ENCODE results near the gene ZBTB42. TPM values are rescaled to one million over a fixed set of nuclear protein-coding genes. Genes with fewer than 3 reads are reported as not detected.

ZBTB42 gene
- 4.9 and 5.5 TPM in 2 replicates for total RNA-seq

- Mint-ChIP-seq H3K27ac (peak within 1 kb of the TSS; percentile 76), H3K9me3 (no peaks in the 10 kb centered on the region), H3K27me3 (peaks cover 1% of the 10 kb centered on the region), H3K36me3 (ENCODE audit: low read depth) (peaks cover 3% of the 10 kb centered on the region), H3K4me3 (peak within 1 kb of the TSS; percentile 87), H3K4me1 (peaks cover 19% of the 10 kb centered on the region)
- DNase-seq = peak; percentile 94
- intact Hi-C loops (cut with micrococcal nuclease) = loop anchor here (1.0 to 2.0 kb wide), 3 partner anchors 26 to 49 kb away; no protein-coding TSS in a partner anchor
These were observed at the start of gene ZBTB42 for GRCh38 chr14:104800771-104801519. ZBTB42 (plus strand) TSS chr14:104801101; CDS start chr14:104801198, 97 bp downstream.

GRCh38 chr14:104751539-104752422 lies 49.1 kb upstream of the ZBTB42 start:
- H3K27ac Mint-ChIP-seq = peak overlapping the region; percentile 94
- peak overlapping the region; percentile 93 for H3K4me3 Mint-ChIP-seq
- H3K27me3 Mint-ChIP-seq = peaks cover 1% of the 10 kb centered on the region
- H3K36me3 Mint-ChIP-seq (ENCODE audit: low read depth) = peaks cover 15% of the 10 kb centered on the region
- no peak for DNase-seq
- peaks cover 30% of the 10 kb centered on the region for H3K4me1 Mint-ChIP-seq
- intact Hi-C loops (cut with micrococcal nuclease) = loop anchor here (1.0 to 5.0 kb wide), 5 partner anchors 17 to 646 kb away; partner anchors contain the start of genes ADSS1, CDCA4 and TEX22
- H3K9me3 Mint-ChIP-seq = no peaks in the 10 kb centered on the region

- Mint-ChIP-seq H3K9me3 (no peaks in the 10 kb centered on the region), H3K36me3 (ENCODE audit: low read depth) (peaks cover 20% of the 10 kb centered on the region), H3K27ac (peak overlapping the region; percentile 94), H3K27me3 (peaks cover 1% of the 10 kb centered on the region), H3K4me3 (peak overlapping the region; percentile 93), H3K4me1 (peaks cover 35% of the 10 kb centered on the region)
- no peak for DNase-seq
- intact Hi-C loops (cut with micrococcal nuclease) = loop anchor here (1.0 to 5.0 kb wide), 5 partner anchors 16 to 645 kb away; partner anchors contain the start of genes ADSS1, CDCA4 and TEX22
These were observed 48.5 kb upstream of the ZBTB42 start for GRCh38 chr14:104752423-104752734.

- Mint-ChIP-seq H3K36me3 (ENCODE audit: low read depth) (peaks cover 24% of the 10 kb centered on the region), H3K27ac (peak within 1 kb of the TSS; percentile 94), H3K27me3 (peaks cover 1% of the 10 kb centered on the region), H3K4me1 (peaks cover 35% of the 10 kb centered on the region), H3K4me3 (peak within 1 kb of the TSS; percentile 93), H3K9me3 (no peaks in the 10 kb centered on the region)
- peak; percentile 100 for DNase-seq
- intact Hi-C loops (cut with micrococcal nuclease) = loop anchor here (1.0 to 5.0 kb wide), 5 partner anchors 15 to 644 kb away; partner anchors contain the start of genes ADSS1, CDCA4 and TEX22
These were observed 48.0 kb upstream of the ZBTB42 start, which contains the start of gene SIVA1 for GRCh38 chr14:104752735-104753527. SIVA1 (plus strand) TSS chr14:104753147; CDS start chr14:104753202, 55 bp downstream.

- Mint-ChIP-seq H3K27me3 (peaks cover 1% of the 10 kb centered on the region), H3K36me3 (ENCODE audit: low read depth) (peaks cover 24% of the 10 kb centered on the region), H3K27ac (peak overlapping the region; percentile 84), H3K9me3 (no peaks in the 10 kb centered on the region), H3K4me3 (peak overlapping the region; percentile 93), H3K4me1 (peaks cover 35% of the 10 kb centered on the region)
- intact Hi-C loops (cut with micrococcal nuclease) = loop anchor here (2.0 to 5.0 kb wide), 3 partner anchors 29 to 644 kb away; partner anchors contain the start of genes ADSS1, CDCA4 and TEX22
- DNase-seq = peak; percentile 71
These were observed 47.2 kb upstream of the ZBTB42 start for GRCh38 chr14:104753528-104754212.

- H3K4me1 Mint-ChIP-seq = peaks cover 36% of the 10 kb centered on the region
- H3K9me3 Mint-ChIP-seq = no peaks in the 10 kb centered on the region
- peaks cover 29% of the 10 kb centered on the region for H3K36me3 Mint-ChIP-seq (ENCODE audit: low read depth)
- DNase-seq = no peak
- intact Hi-C loops (cut with micrococcal nuclease) = loop anchor here (5.0 kb wide), 1 partner anchor 643 kb away; the partner anchor contains the start of gene TEX22
- H3K4me3 Mint-ChIP-seq = peak overlapping the region; percentile 93
- peak overlapping the region; percentile 84 for H3K27ac Mint-ChIP-seq
- peaks cover 1% of the 10 kb centered on the region for H3K27me3 Mint-ChIP-seq
These were observed 46.6 kb upstream of the ZBTB42 start for GRCh38 chr14:104754213-104754851.

GRCh38 chr14:104755621-104756020 lies 45.3 kb upstream of the ZBTB42 start:
- intact Hi-C loops (cut with micrococcal nuclease) = no loop called here
- Mint-ChIP-seq H3K36me3 (ENCODE audit: low read depth) (peaks cover 31% of the 10 kb centered on the region), H3K9me3 (no peaks in the 10 kb centered on the region), H3K4me3 (no peak overlapping the region), H3K27ac (no peak overlapping the region), H3K27me3 (no peaks in the 10 kb centered on the region), H3K4me1 (peaks cover 36% of the 10 kb centered on the region)
- no peak for DNase-seq

GRCh38 chr14:104756477-104757237 lies 44.2 kb upstream of the ZBTB42 start:
- Mint-ChIP-seq H3K27me3 (no peaks in the 10 kb centered on the region), H3K9me3 (no peaks in the 10 kb centered on the region), H3K36me3 (ENCODE audit: low read depth) (peaks cover 34% of the 10 kb centered on the region), H3K27ac (peak overlapping the region; percentile 71), H3K4me3 (peak overlapping the region; percentile 39), H3K4me1 (peaks cover 36% of the 10 kb centered on the region)
- peak; percentile 69 for DNase-seq
- intact Hi-C loops (cut with micrococcal nuclease) = no loop called here

GRCh38 chr14:104757238-104757585 lies 43.7 kb upstream of the ZBTB42 start:
- Mint-ChIP-seq H3K27me3 (no peaks in the 10 kb centered on the region), H3K4me3 (peak overlapping the region; percentile 39), H3K36me3 (ENCODE audit: low read depth) (peaks cover 34% of the 10 kb centered on the region), H3K27ac (peak overlapping the region; percentile 71), H3K9me3 (no peaks in the 10 kb centered on the region), H3K4me1 (peaks cover 36% of the 10 kb centered on the region)
- intact Hi-C loops (cut with micrococcal nuclease) = no loop called here
- DNase-seq = no peak

GRCh38 chr14:104757681-104758392 lies 43.1 kb upstream of the ZBTB42 start:
- Mint-ChIP-seq H3K4me3 (no peak overlapping the region), H3K27ac (no peak overlapping the region), H3K4me1 (peaks cover 32% of the 10 kb centered on the region)

More at GRCh38 chr14:104757681-104758392, 43.1 kb upstream of the ZBTB42 start:
- intact Hi-C loops (cut with micrococcal nuclease) = no loop called here
- H3K27me3 Mint-ChIP-seq = no peaks in the 10 kb centered on the region
- no peak for DNase-seq
- H3K9me3 Mint-ChIP-seq = no peaks in the 10 kb centered on the region
- peaks cover 34% of the 10 kb centered on the region for H3K36me3 Mint-ChIP-seq (ENCODE audit: low read depth)

Measured in activated CD4-positive, alpha-beta T cell treated with anti-CD3 and anti-CD28 coated beads, Interleukin-2, amount 10 ng/mL, durations not matched to agents 24 days and 14 days (primary cell).